HCT116 (cell line): ENCODE results near the gene SNAPC2. TPM values are rescaled to one million over a fixed set of nuclear protein-coding genes. Genes with fewer than 3 reads are reported as not detected.

Source experiments
- ATAC-seq: fragments of 200-7000 bp; cut with Tn5 transposase; 2 replicates; pipeline ENCODE4 v1.9.1; 2020; ENCODE audit warnings: mild to moderate bottlenecking, moderate library complexity
- BruUV-seq: library from RNA; stranded (reverse); fragments of 400-500 nt; replicated peaks from 2 replicates; lab custom pipeline; 2021; lab: Mats Ljungman, UMichigan
- CTCF ChIA-PET: fragments of 300-600 bp; sonication (Branson Sonifier 250); formaldehyde crosslinking; loops from one replicate; lab custom pipeline; 2021; ENCODE audit warnings: antibody characterized with exemption; lab: Charles Lee
- POLR2A ChIA-PET: fragments of 300-600, 350-600 bp; sonication (Branson Sonifier 250); formaldehyde crosslinking; loops from one replicate; lab custom pipeline; 2021; ENCODE audit warnings: antibody characterized with exemption; lab: Charles Lee
- RAD21 ChIA-PET, 2 experiments: fragments of 300-600 bp; sonication (Branson Sonifier 250); formaldehyde crosslinking; loops; one replicate each; lab custom pipeline; 2023; ENCODE audit warnings: low total read pairs in 2 of 2; ENCODE audit not compliant: uncharacterized antibody in 2 of 2, unreplicated experiment in 2 of 2, low non-redundant PET in 1 of 2; lab: Charles Lee
- DNase-seq: peaks from one replicate; pipeline ENCODE4 v3.0.0-alpha.2; 2010; ENCODE audit warnings: low read depth, low spot score
- H2AFZ ChIP-seq: fragments of 200-600 bp; shearing (Covaris generic), sonication (generic); 2 replicates; pipeline ENCODE4 v1.6.1; 2017; ENCODE audit warnings: low read depth, mixed run types, mixed read lengths, antibody characterized with exemption, low read length; ENCODE audit not compliant: poor library complexity, severe bottlenecking
- H3K27ac ChIP-seq: 2 replicates; pipeline ENCODE4 v1.5.1; 2012; ENCODE audit warnings: low read depth, low read length
- H3K27me3 ChIP-seq: fragments of 200-600 bp; sonication (generic); 2 replicates; pipeline ENCODE4 v1.6.1; 2016; ENCODE audit warnings: mixed run types, low read length, mixed read lengths; ENCODE audit not compliant: insufficient read depth
- H3K36me3 ChIP-seq, 2 experiments: fragments of 200-500 bp in 1 of 2; fragments of 200-600 bp in 1 of 2; sonication (Bioruptor generic) in 1 of 2; sonication (generic) in 1 of 2; 2 replicates each; pipeline versions ENCODE4 v1.5.1 to v1.6.1; 2014 to 2016; ENCODE audit warnings: low read length in 2 of 2, inconsistent platforms in 1 of 2, mixed read lengths in 1 of 2, mixed run types in 1 of 2; ENCODE audit not compliant: insufficient read depth in 2 of 2, control insufficient read depth in 1 of 2
- H3K4me1 ChIP-seq, 2 experiments: fragments of 200-600 bp in 1 of 2; sonication (generic) in 1 of 2; 2 replicates each; pipeline versions ENCODE4 v1.5.1 to v1.6.1; 2012 to 2017; ENCODE audit warnings: low read length in 2 of 2, inconsistent platforms in 1 of 2, mild to moderate bottlenecking in 1 of 2, mixed read lengths in 1 of 2, mixed run types in 1 of 2, moderate library complexity in 1 of 2; ENCODE audit not compliant: insufficient read depth in 2 of 2, control insufficient read depth in 1 of 2
- H3K4me2 ChIP-seq: fragments of 200-600 bp; sonication (generic); 2 replicates; pipeline ENCODE4 v1.6.1; 2017; ENCODE audit warnings: mixed run types, low read length, mixed read lengths
- H3K4me3 ChIP-seq, 2 experiments: fragments of 200-600 bp in 1 of 2; sonication (generic) in 1 of 2; replicated peaks in 1 of 2; 2 replicates each; pipeline ENCODE4 v1.5.1; 2011 to 2016; ENCODE audit warnings: low read length in 2 of 2, control low read depth in 1 of 2, low read depth in 1 of 2, mild to moderate bottlenecking in 1 of 2, mixed read lengths in 1 of 2, mixed run types in 1 of 2
- H3K79me2 ChIP-seq: fragments of 200-600 bp; sonication (generic); 2 replicates; pipeline ENCODE4 v1.6.1; 2017; ENCODE audit warnings: mild to moderate bottlenecking, mixed run types, low read length, moderate library complexity, mixed read lengths; ENCODE audit not compliant: insufficient read depth
- H3K9ac ChIP-seq: fragments of 200-600 bp; sonication (generic); 2 replicates; pipeline ENCODE4 v1.6.1; 2016; ENCODE audit warnings: low read length, mixed read lengths
- H3K9me2 ChIP-seq: fragments of 200-600 bp; sonication (generic), shearing (Covaris generic); 2 replicates; pipeline ENCODE4 v1.6.1; 2017; ENCODE audit warnings: mixed run types, mild to moderate bottlenecking, moderate library complexity; ENCODE audit not compliant: insufficient read depth
- H3K9me3 ChIP-seq, 2 experiments: fragments of 200-500 bp in 1 of 2; fragments of 200-600 bp in 1 of 2; sonication (Bioruptor generic) in 1 of 2; sonication (generic) in 1 of 2; 2 replicates each; pipeline ENCODE4 v1.6.1; 2014 to 2017; ENCODE audit warnings: low read length in 2 of 2, mixed read lengths in 2 of 2, inconsistent platforms in 1 of 2, low read depth in 1 of 2, mild to moderate bottlenecking in 1 of 2, mixed run types in 1 of 2, moderate library complexity in 1 of 2; ENCODE audit not compliant: control insufficient read depth in 1 of 2, insufficient read depth in 1 of 2
- H4K20me1 ChIP-seq: fragments of 200-600 bp; sonication (generic), shearing (Covaris generic); 2 replicates; pipeline ENCODE4 v1.6.1; 2017; ENCODE audit warnings: mixed run types, mild to moderate bottlenecking, moderate library complexity; ENCODE audit not compliant: insufficient read depth
- CEBPB ChIP-seq: IDR thresholded peaks from 2 replicates; pipeline ENCODE4 v1.6.1; 2012; ENCODE audit warnings: low read depth
- EZH2 ChIP-seq: fragments of 200-600 bp; sonication (generic); IDR thresholded peaks from 2 replicates; pipeline ENCODE4 v1.6.1; 2017; ENCODE audit warnings: antibody characterized with exemption, mixed run types
- POLR2A ChIP-seq: IDR thresholded peaks from 2 replicates; pipeline ENCODE4 v1.7.0; 2011; ENCODE audit warnings: borderline replicate concordance; ENCODE audit not compliant: insufficient read depth, insufficient read length; ENCODE audit errors: extremely low read depth
- RAD21 ChIP-seq: IDR thresholded peaks from 2 replicates; pipeline ENCODE4 v1.6.1; 2012; ENCODE audit warnings: low read depth, mild to moderate bottlenecking
- SP1 ChIP-seq: IDR thresholded peaks from 2 replicates; pipeline ENCODE4 v1.6.1; 2012; ENCODE audit warnings: low read depth
- SRF ChIP-seq: IDR thresholded peaks from 2 replicates; pipeline ENCODE4 v1.6.1; 2012; ENCODE audit warnings: low read depth
- ZFX ChIP-seq: fragments of 450-650 bp; IDR thresholded peaks from 2 replicates; pipeline ENCODE4 v1.6.1; 2017
- intact Hi-C: fragments of 100-400 bp; cut with micrococcal nuclease; formaldehyde crosslinking; loops from 2 replicates; pipeline ENCODE4 v1.10.0; 2022
- total RNA-seq: library from RNA; stranded (reverse); gene quantifications from one replicate; pipeline ENCODE4 v1.2.1, GENCODE V29; 2021; ENCODE audit not compliant: unreplicated experiment
- TF ChIP-seq, protein P1 (sequence below): IDR thresholded peaks from 2 replicates; pipeline ENCODE4 v1.6.1; 2012
- TF ChIP-seq, protein P2 (sequence below): IDR thresholded peaks from 2 replicates; pipeline ENCODE4 v1.6.1; 2012; ENCODE audit warnings: low read depth
- TF ChIP-seq, protein P3 (sequence below): IDR thresholded peaks from 2 replicates; pipeline ENCODE4 v1.6.1; 2012
- TF ChIP-seq, protein P4 (sequence below): IDR thresholded peaks from 2 replicates; pipeline ENCODE4 v1.6.1; 2011; ENCODE audit warnings: mild to moderate bottlenecking, low read length, moderate library complexity; ENCODE audit not compliant: insufficient replicate concordance; ENCODE audit errors: extremely low read depth

Gene SNAPC2
- total RNA-seq, 1 experiment from 2014 or later, result 42.9 TPM

DNA sequence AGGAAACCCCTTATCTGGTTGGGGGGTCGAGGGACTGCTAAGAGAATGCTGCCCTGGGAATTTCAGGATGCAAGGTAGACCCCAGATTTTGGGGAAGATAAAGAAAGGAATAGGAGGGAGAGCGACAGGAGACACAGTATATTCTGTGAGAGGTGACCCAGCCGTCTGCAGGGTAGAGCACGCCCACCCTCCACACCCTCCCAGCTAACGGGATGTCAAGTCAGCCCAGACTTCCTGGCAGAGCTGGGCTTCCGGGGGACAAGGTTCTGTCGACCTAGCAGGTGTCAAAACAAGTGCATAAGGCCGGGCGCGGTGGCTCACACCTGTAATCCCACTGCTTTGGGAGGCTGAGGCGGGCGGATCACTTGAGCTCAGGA, 45.3 kb upstream of the SNAPC2 start:
- no peaks in the 10 kb centered on the region for H4K20me1 ChIP-seq
- no peaks in the 10 kb centered on the region for H3K9me3 ChIP-seq
- H3K4me2 ChIP-seq, result peak overlapping the region; percentile 79
- ChIA-PET CTCF (interaction anchor here (2.1 kb wide), 1 partner anchor 14 kb away, joined by 4 read pairs; the partner anchor contains the start of gene LRRC8E), RAD21 (interaction anchor here in 1 of 2 experiments (0.6 kb wide), 1 partner anchor 46 kb away, joined by 9 read pairs; the partner anchor contains the start of gene SNAPC2), POLR2A (interaction anchor here (1.5 kb wide), 1 partner anchor 29 kb away, joined by 3 read pairs; the partner anchor contains the start of gene MAP2K7)
- H3K9ac ChIP-seq, result peak overlapping the region; percentile 41; the same call in 1 of the 2 replicates
- no peak for DNase-seq
- H2AFZ ChIP-seq, result no peak overlapping the region
- H3K4me1 ChIP-seq, result peaks cover 20 to 49% of the 10 kb centered on the region in 2 experiments
- no TSS peak for BruUV-seq
- intact Hi-C loops, result no loop called here
- ATAC-seq, result no peak
- no peaks in the 10 kb centered on the region for H3K27me3 ChIP-seq
- H3K36me3 ChIP-seq, result no peaks in the 10 kb centered on the region
- no peaks in the 10 kb centered on the region for H3K79me2 ChIP-seq
- peak overlapping the region; percentile 61; the same call in 1 of the 2 replicates for H3K27ac ChIP-seq
- TF ChIP-seq SP1, result no peak
- TF ChIP-seq, protein P1, sequence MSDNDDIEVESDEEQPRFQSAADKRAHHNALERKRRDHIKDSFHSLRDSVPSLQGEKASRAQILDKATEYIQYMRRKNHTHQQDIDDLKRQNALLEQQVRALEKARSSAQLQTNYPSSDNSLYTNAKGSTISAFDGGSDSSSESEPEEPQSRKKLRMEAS, result no peak
- no peak for TF ChIP-seq CEBPB
- TF ChIP-seq, protein P2, sequence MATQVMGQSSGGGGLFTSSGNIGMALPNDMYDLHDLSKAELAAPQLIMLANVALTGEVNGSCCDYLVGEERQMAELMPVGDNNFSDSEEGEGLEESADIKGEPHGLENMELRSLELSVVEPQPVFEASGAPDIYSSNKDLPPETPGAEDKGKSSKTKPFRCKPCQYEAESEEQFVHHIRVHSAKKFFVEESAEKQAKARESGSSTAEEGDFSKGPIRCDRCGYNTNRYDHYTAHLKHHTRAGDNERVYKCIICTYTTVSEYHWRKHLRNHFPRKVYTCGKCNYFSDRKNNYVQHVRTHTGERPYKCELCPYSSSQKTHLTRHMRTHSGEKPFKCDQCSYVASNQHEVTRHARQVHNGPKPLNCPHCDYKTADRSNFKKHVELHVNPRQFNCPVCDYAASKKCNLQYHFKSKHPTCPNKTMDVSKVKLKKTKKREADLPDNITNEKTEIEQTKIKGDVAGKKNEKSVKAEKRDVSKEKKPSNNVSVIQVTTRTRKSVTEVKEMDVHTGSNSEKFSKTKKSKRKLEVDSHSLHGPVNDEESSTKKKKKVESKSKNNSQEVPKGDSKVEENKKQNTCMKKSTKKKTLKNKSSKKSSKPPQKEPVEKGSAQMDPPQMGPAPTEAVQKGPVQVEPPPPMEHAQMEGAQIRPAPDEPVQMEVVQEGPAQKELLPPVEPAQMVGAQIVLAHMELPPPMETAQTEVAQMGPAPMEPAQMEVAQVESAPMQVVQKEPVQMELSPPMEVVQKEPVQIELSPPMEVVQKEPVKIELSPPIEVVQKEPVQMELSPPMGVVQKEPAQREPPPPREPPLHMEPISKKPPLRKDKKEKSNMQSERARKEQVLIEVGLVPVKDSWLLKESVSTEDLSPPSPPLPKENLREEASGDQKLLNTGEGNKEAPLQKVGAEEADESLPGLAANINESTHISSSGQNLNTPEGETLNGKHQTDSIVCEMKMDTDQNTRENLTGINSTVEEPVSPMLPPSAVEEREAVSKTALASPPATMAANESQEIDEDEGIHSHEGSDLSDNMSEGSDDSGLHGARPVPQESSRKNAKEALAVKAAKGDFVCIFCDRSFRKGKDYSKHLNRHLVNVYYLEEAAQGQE, result no peak
- no peak for TF ChIP-seq ZFX
- TF ChIP-seq, protein P3, sequence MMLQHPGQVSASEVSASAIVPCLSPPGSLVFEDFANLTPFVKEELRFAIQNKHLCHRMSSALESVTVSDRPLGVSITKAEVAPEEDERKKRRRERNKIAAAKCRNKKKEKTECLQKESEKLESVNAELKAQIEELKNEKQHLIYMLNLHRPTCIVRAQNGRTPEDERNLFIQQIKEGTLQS, result no peak
- TF ChIP-seq, protein P4, sequence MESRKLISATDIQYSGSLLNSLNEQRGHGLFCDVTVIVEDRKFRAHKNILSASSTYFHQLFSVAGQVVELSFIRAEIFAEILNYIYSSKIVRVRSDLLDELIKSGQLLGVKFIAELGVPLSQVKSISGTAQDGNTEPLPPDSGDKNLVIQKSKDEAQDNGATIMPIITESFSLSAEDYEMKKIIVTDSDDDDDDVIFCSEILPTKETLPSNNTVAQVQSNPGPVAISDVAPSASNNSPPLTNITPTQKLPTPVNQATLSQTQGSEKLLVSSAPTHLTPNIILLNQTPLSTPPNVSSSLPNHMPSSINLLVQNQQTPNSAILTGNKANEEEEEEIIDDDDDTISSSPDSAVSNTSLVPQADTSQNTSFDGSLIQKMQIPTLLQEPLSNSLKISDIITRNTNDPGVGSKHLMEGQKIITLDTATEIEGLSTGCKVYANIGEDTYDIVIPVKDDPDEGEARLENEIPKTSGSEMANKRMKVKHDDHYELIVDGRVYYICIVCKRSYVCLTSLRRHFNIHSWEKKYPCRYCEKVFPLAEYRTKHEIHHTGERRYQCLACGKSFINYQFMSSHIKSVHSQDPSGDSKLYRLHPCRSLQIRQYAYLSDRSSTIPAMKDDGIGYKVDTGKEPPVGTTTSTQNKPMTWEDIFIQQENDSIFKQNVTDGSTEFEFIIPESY, result no peak
- no peak for TF ChIP-seq SRF
- TF ChIP-seq EZH2, result no peak
- no peak for TF ChIP-seq RAD21
- no peak for TF ChIP-seq POLR2A
- H3K4me3 ChIP-seq, result peak overlapping the region; percentile 46 to 56
- H3K9me2 ChIP-seq, result no peaks in the 10 kb centered on the region
